ENCODE measurements around the gene ZNF274. TPM values are rescaled to one million over a fixed set of nuclear protein-coding genes. Genes with fewer than 3 reads are reported as not detected.

ZNF274 gene
- total and polyA plus RNA-seq, 2 donors from 2014 or later = 10.9 to 42.4 TPM

DNA sequence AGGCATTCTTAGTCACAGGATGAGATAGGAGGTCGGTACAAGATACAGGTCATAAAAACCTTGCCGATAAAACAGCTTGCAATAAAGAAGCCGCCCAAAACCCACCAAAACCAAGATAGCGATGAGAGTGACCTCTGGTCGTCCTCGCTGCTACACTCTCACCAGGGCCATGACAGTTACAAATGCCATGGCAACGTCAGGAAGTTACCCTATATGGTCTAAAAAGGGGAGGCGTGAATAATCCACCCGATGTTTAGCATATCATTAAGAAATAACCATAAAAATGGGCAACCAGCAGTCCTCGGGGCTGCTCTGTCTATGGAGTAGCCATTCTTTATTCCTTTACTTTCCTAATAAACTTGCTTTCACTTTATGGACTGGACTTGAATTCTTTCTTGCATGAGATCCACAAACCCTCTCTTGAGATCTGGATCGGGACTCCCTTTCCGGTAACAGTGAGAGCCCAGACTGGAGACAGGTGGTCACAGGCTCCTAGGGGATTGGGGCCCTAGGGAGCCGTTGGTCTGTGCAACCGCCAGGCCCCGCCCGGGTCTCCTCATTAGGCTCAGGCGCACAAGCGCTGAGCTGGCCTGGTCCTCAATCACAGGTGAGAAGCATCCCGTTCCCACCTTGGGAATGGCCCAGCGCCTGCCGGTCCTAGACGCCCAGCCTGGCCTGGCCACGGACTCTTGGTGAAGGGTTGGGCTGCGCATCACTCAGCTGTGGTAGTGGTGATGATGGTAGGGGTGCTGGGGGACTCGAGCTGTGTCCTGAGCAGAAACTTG is 34.9 kb downstream of the ZNF274 start:
- Histone ChIP-seq H3K4me3 (ENCODE audit: low read length in 3 of 3) (no peak overlapping the region), H3K36me3 (ENCODE audit: control insufficient read depth in 2 of 3, insufficient read depth in 3 of 3, low read length in 3 of 3) (peaks cover 3 to 10% (median 5%) of the 10 kb centered on the region in 3 donors), H3K9ac (ENCODE audit: low read length in 3 of 3) (no peak overlapping the region), H3K4me1 (ENCODE audit: control insufficient read depth in 2 of 3, insufficient read depth in 2 of 3, low read depth in 1 of 3, low read length in 3 of 3) (no peaks in the 10 kb centered on the region), H3K27ac (ENCODE audit: low read depth in 2 of 2, low read length in 2 of 2) (no peak overlapping the region), H3K9me3 (ENCODE audit: control insufficient read depth in 2 of 3, insufficient read depth in 1 of 3, low read length in 3 of 3) (peaks cover 0 to 58% (median 22%) of the 10 kb centered on the region in 3 donors), H3K27me3 (ENCODE audit: control insufficient read depth, insufficient read depth, low read length) (no peaks in the 10 kb centered on the region)
- no peak for FAIRE-seq
- TF ChIP-seq, protein P1, sequence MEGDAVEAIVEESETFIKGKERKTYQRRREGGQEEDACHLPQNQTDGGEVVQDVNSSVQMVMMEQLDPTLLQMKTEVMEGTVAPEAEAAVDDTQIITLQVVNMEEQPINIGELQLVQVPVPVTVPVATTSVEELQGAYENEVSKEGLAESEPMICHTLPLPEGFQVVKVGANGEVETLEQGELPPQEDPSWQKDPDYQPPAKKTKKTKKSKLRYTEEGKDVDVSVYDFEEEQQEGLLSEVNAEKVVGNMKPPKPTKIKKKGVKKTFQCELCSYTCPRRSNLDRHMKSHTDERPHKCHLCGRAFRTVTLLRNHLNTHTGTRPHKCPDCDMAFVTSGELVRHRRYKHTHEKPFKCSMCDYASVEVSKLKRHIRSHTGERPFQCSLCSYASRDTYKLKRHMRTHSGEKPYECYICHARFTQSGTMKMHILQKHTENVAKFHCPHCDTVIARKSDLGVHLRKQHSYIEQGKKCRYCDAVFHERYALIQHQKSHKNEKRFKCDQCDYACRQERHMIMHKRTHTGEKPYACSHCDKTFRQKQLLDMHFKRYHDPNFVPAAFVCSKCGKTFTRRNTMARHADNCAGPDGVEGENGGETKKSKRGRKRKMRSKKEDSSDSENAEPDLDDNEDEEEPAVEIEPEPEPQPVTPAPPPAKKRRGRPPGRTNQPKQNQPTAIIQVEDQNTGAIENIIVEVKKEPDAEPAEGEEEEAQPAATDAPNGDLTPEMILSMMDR (IDR thresholded peaks at IDR 0.05; ENCODE audit: borderline replicate concordance, extremely low read depth, insufficient read depth) = no peak
- no peak for DNase-seq
- intact Hi-C loops (cut with DNase I) = no loop called here

DNA sequence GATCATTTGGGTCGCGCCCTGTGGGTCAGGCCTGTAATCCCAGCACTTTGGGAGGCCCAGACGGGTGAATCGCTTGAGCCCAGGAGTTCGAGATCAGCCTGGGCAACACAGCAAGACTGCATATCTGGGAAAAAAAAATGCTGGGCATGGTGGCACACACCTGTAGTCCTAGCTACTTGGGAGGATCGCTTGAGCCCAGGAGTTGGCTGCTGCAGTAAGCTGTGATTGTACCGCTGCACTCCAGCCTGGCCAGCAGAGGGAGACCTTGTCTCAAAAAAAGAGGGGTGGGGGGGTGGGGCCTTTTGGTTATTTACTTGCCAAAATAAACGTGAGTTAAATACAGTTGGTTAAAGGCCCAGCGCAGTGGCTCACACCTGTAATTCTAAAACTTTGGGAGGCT is 36.0 kb downstream of the ZNF274 start:
- H3K27ac ChIP-seq (ENCODE audit: low read depth in 2 of 2, low read length in 2 of 2) = no peak overlapping the region
- intact Hi-C loops (cut with DNase I) = no loop called here
- H3K4me3 ChIP-seq (ENCODE audit: low read length in 3 of 3) = no peak overlapping the region
- peaks cover 0 to 47% (median 17%) of the 10 kb centered on the region in 3 donors for H3K9me3 ChIP-seq (ENCODE audit: control insufficient read depth in 2 of 3, insufficient read depth in 1 of 3, low read length in 3 of 3)
- H3K4me1 ChIP-seq (ENCODE audit: control insufficient read depth in 2 of 3, insufficient read depth in 2 of 3, low read depth in 1 of 3, low read length in 3 of 3) = no peaks in the 10 kb centered on the region
- FAIRE-seq = no peak
- H3K27me3 ChIP-seq (ENCODE audit: control insufficient read depth, insufficient read depth, low read length) = no peaks in the 10 kb centered on the region
- H3K36me3 ChIP-seq (ENCODE audit: control insufficient read depth in 2 of 3, insufficient read depth in 3 of 3, low read length in 3 of 3) = peaks cover 0 to under 1% (median 0%) of the 10 kb centered on the region in 3 donors
- DNase-seq = no peak
- TF ChIP-seq, protein P1 (IDR thresholded peaks at IDR 0.05; ENCODE audit: borderline replicate concordance, extremely low read depth, insufficient read depth) = peak; percentile 30
- H3K9ac ChIP-seq (ENCODE audit: low read length in 3 of 3) = no peak overlapping the region

DNA sequence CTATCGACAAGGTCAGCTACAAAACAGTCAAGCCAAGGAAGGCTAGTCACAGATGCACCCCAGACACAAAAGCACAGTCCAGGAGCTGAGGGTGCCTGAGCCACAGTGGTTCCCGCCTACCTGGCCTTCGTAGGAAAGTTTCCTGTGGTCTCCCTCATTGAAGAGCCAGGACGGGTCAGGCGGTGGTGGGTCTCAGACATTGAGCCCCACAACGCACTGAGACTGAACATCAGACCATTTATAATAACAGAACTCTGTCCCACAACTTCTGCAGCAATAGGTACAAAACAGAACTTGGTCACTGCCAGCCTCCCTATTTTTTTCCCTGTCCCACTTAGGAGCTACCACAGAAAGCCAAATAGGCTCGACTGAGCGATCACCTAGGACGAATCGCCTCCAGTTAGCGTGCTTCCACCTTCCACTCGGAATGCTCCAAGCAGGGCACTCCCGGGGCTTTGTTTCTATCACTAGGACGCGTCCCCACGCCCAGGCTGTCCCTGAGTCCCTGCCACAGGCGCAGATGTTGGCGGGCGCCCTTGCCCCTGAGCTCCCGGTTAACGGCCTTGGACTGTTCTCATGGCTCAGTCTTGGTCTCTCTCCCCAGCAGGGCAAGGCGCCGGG is 45.2 kb downstream of the ZNF274 start:
- H3K27me3 ChIP-seq (ENCODE audit: control insufficient read depth, insufficient read depth, low read length) = no peaks in the 10 kb centered on the region
- DNase-seq (no peak), FAIRE-seq (no peak)
- intact Hi-C loops (cut with DNase I) = no loop called here
- TF ChIP-seq, protein P1 (IDR thresholded peaks at IDR 0.05; ENCODE audit: borderline replicate concordance, extremely low read depth, insufficient read depth) = no peak
- peaks cover 2 to 7% (median 5%) of the 10 kb centered on the region in 3 donors for H3K9me3 ChIP-seq (ENCODE audit: control insufficient read depth in 2 of 3, insufficient read depth in 1 of 3, low read length in 3 of 3)
- peaks cover 0 to 16% (median 10%) of the 10 kb centered on the region in 3 donors for H3K4me1 ChIP-seq (ENCODE audit: control insufficient read depth in 2 of 3, insufficient read depth in 2 of 3, low read depth in 1 of 3, low read length in 3 of 3)
- peak overlapping the region; percentile 55 to 84 for H3K27ac ChIP-seq (ENCODE audit: low read depth in 2 of 2, low read length in 2 of 2)
- peaks cover 15 to 27% (median 19%) of the 10 kb centered on the region in 3 donors for H3K36me3 ChIP-seq (ENCODE audit: control insufficient read depth in 2 of 3, insufficient read depth in 3 of 3, low read length in 3 of 3)
- H3K9ac ChIP-seq (ENCODE audit: low read length in 3 of 3) = peak overlapping the region; percentile 72 to 79 (median 78)
- peak overlapping the region; percentile 66 to 86 (median 79) for H3K4me3 ChIP-seq (ENCODE audit: low read length in 3 of 3)
